Fibroblast of lung (primary cell): ENCODE data around the gene ZNF513. TPM values are rescaled to one million over a fixed set of nuclear protein-coding genes. Genes with fewer than 3 reads are reported as not detected.

Experiments used
- DNase-seq, 2 donors: peaks; one replicate each; pipeline versions ENCODE4 v3.0.0 to v3.0.0-alpha.2; 2010; ENCODE audit warnings: low read depth in 2 of 2
- H2AFZ ChIP-seq: 2 replicates; pipeline ENCODE4 v1.5.1; 2012; ENCODE audit warnings: low read length, control low read depth, inconsistent platforms
- H3K27ac ChIP-seq: 2 replicates; pipeline ENCODE4 v1.5.1; 2011; ENCODE audit warnings: low read length, control low read depth; ENCODE audit not compliant: insufficient read depth
- H3K27me3 ChIP-seq: 2 replicates; pipeline ENCODE4 v1.5.1; 2011; ENCODE audit warnings: mild to moderate bottlenecking, low read length; ENCODE audit not compliant: control insufficient read depth, insufficient read depth
- H3K36me3 ChIP-seq: 2 replicates; pipeline ENCODE4 v1.5.1; 2011; ENCODE audit warnings: low read length; ENCODE audit not compliant: control insufficient read depth, insufficient read depth
- H3K4me1 ChIP-seq: 2 replicates; pipeline ENCODE4 v1.5.1; 2011; ENCODE audit warnings: low read length; ENCODE audit not compliant: control insufficient read depth, insufficient read depth; ENCODE audit errors: extremely low read depth
- H3K4me2 ChIP-seq: 2 replicates; pipeline ENCODE4 v1.5.1; 2011; ENCODE audit warnings: low read length, control low read depth; ENCODE audit not compliant: insufficient read depth; ENCODE audit errors: extremely low read depth
- H3K4me3 ChIP-seq, 4 experiments: fragments of 200-600 bp in 1 of 4; sonication (generic) in 1 of 4; replicated peaks in 1 of 4; 2 replicates each; pipeline ENCODE4 v1.5.1; 2011 to 2016; ENCODE audit warnings: low read length in 4 of 4, low read depth in 3 of 4, mild to moderate bottlenecking in 3 of 4, control low read depth in 2 of 4, inconsistent platforms in 1 of 4, mixed read lengths in 1 of 4; ENCODE audit not compliant: insufficient read depth in 1 of 4; ENCODE audit errors: control extremely low read depth in 1 of 4
- H3K79me2 ChIP-seq: 2 replicates; pipeline ENCODE4 v1.5.1; 2012; ENCODE audit warnings: mild to moderate bottlenecking, low read length, inconsistent platforms; ENCODE audit not compliant: control insufficient read depth, insufficient read depth
- H3K9ac ChIP-seq: 2 replicates; pipeline ENCODE4 v1.5.1; 2011; ENCODE audit warnings: mild to moderate bottlenecking, low read length, control low read depth; ENCODE audit not compliant: insufficient read depth
- H3K9me3 ChIP-seq: 2 replicates; pipeline ENCODE4 v1.5.1; 2012; ENCODE audit warnings: low read depth, low read length; ENCODE audit not compliant: control insufficient read depth, insufficient read depth
- H4K20me1 ChIP-seq: 2 replicates; pipeline ENCODE4 v1.5.1; 2011; ENCODE audit warnings: low read length; ENCODE audit not compliant: control insufficient read depth, insufficient read depth; ENCODE audit errors: extremely low read depth
- CTCF ChIP-seq, 2 donors: IDR thresholded peaks in 1 of 2; conservative IDR thresholded peaks in 1 of 2; 1 replicate in 1 of 2; 2 replicates in 1 of 2; pipeline ENCODE4 v1.5.1; 2011 to 2012; ENCODE audit warnings: low read length in 2 of 2, control low read depth in 1 of 2, inconsistent platforms in 1 of 2, low read depth in 1 of 2, mild to moderate bottlenecking in 1 of 2
- EZH2 ChIP-seq: IDR thresholded peaks from 2 replicates; pipeline ENCODE4 v1.5.1; 2012; ENCODE audit warnings: low read length, control low read depth, mild to moderate bottlenecking; ENCODE audit errors: missing control alignments
- polyA plus RNA-seq, 2 donors: library from polyadenylated mRNA; depleted of rRNA in 1 of 2; stranded (reverse) in 1 of 2; unstranded in 1 of 2; fragments of >200 nt; gene quantifications; 2 replicates each; pipeline ENCODE4 v1.2.1, GENCODE V29; 2011 to 2012; ENCODE audit warnings: missing spikeins in 1 of 2
- total RNA-seq: library from RNA; depleted of rRNA; stranded (reverse); fragments of >200 nt; gene quantifications from 2 replicates; pipeline ENCODE4 v1.2.1, GENCODE V29; 2014

Gene ZNF513
- total and polyA plus RNA-seq, 2 donors (not counting 1 experiment from before 2014, with no cell fraction given), result 7.0 to 8.4 TPM

GRCh38 chr2:27408601-27409320 lies 28.2 kb upstream of the ZNF513 start:
- no peaks in the 10 kb centered on the region for H3K4me1 ChIP-seq
- peak overlapping the region; percentile 85 for H3K9ac ChIP-seq
- no peaks in the 10 kb centered on the region for H4K20me1 ChIP-seq
- no peaks in the 10 kb centered on the region for H3K27me3 ChIP-seq
- peak overlapping the region; percentile 47 for H2AFZ ChIP-seq
- peak overlapping the region; percentile 82 for H3K4me2 ChIP-seq
- TF ChIP-seq EZH2 (no peak), CTCF (conservative IDR thresholded peaks at IDR 0.05 in 1 of 2, IDR thresholded peaks at IDR 0.05 in 1 of 2; ENCODE audit: low read depth in 1 of 2, low read length in 2 of 2) (no peak)
- peak in 1 of 2 donors; percentile 3 for DNase-seq
- H3K27ac ChIP-seq, result peak overlapping the region; percentile 83
- H3K79me2 ChIP-seq, result peaks cover 50% of the 10 kb centered on the region
- no peaks in the 10 kb centered on the region for H3K36me3 ChIP-seq
- H3K9me3 ChIP-seq, result no peaks in the 10 kb centered on the region
- H3K4me3 ChIP-seq, result peak overlapping the region; percentile 85 to 95 (median 88)

DNA sequence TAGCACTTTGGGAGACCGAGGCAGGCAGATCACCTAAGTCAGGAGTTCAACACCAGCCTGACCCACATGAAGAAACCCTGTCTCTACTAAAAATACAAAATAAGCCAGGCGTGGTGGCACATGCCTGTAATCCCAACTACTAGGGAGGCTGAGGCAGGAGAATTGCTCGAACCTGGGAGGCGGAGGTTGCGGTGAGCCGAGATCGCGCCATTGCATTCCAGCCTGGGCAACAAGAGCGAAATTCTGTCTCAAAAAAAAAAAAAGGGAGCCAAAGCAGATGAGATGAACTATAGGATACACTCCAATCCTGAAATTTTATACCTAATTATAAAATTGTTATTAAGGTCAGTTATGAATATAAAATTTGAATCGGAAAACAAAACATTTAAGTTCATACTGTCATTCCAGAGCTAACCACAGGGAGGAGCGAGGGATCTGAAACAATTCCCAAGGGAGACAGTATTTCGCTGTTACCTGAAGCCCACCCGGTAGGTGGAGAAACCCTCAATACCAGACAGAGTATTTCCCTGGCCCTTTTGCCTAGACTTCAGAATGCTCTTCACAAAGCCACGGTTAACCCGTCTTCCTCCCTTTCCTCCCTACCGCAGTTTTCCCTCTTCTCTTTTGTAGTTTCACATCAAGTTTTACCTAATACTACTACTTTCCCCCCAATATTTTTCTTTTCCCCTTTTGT lies 27.4 kb upstream of the ZNF513 start:
- Histone ChIP-seq H3K27me3 (no peaks in the 10 kb centered on the region), H4K20me1 (no peaks in the 10 kb centered on the region), H3K9ac (no peak overlapping the region), H2AFZ (no peak overlapping the region), H3K4me3 (peak overlapping the region; percentile 85 to 95 (median 88)), H3K4me2 (peak overlapping the region; percentile 82), H3K27ac (no peak overlapping the region), H3K79me2 (peaks cover 58% of the 10 kb centered on the region), H3K36me3 (no peaks in the 10 kb centered on the region), H3K4me1 (no peaks in the 10 kb centered on the region), H3K9me3 (no peaks in the 10 kb centered on the region)
- DNase-seq, result peak; percentile 46 to 70
- TF ChIP-seq CTCF (conservative IDR thresholded peaks at IDR 0.05 in 1 of 2, IDR thresholded peaks at IDR 0.05 in 1 of 2; ENCODE audit: low read depth in 1 of 2, low read length in 2 of 2) (peak; percentile 63), EZH2 (no peak)

GRCh38 chr2:27400348-27401135 lies 20.0 kb upstream of the ZNF513 start:
- no peak overlapping the region for H3K9ac ChIP-seq
- no peaks in the 10 kb centered on the region for H3K36me3 ChIP-seq
- H3K27me3 ChIP-seq, result no peaks in the 10 kb centered on the region
- H3K9me3 ChIP-seq, result no peaks in the 10 kb centered on the region
- H3K4me1 ChIP-seq, result peaks cover 2% of the 10 kb centered on the region
- no peak overlapping the region for H3K27ac ChIP-seq
- no peak overlapping the region for H3K4me3 ChIP-seq
- H2AFZ ChIP-seq, result no peak overlapping the region
- DNase-seq, result no peak
- TF ChIP-seq CTCF (conservative IDR thresholded peaks at IDR 0.05 in 1 of 2, IDR thresholded peaks at IDR 0.05 in 1 of 2; ENCODE audit: low read depth in 1 of 2, low read length in 2 of 2), result no peak
- no peak for TF ChIP-seq EZH2
- no peaks in the 10 kb centered on the region for H4K20me1 ChIP-seq
- H3K4me2 ChIP-seq, result no peak overlapping the region
- peaks cover 90% of the 10 kb centered on the region for H3K79me2 ChIP-seq
